Gastrocnemius medialis (tissue), 4 donors: Measurements from ENCODE around the gene ZNRF1.

ENCODE experiments used
- CTCF ChIP-seq, 5 experiments: fragments of 450-650 bp in 3 of 5; fragments of 200-600 bp in 2 of 5; sonication (generic) in 2 of 5; IDR thresholded peaks in 4 of 5; conservative IDR thresholded peaks in 1 of 5; 1 replicate in 4 of 5; 2 replicates in 1 of 5; pipeline ENCODE4 v1.5.1; 2016 to 2019; ENCODE audit warnings: antibody characterized with exemption in 5 of 5, mild to moderate bottlenecking in 3 of 5, moderate library complexity in 3 of 5
- POLR2A ChIP-seq, 2 donors: fragments of 450-650 bp; IDR thresholded peaks; one replicate each; pipeline ENCODE4 v1.6.1; 2017; ENCODE audit warnings: antibody characterized with exemption in 2 of 2, mild to moderate bottlenecking in 2 of 2, moderate library complexity in 2 of 2

- TF ChIP-seq CTCF (IDR thresholded peaks at IDR 0.05 in 4 of 5, conservative IDR thresholded peaks at IDR 0.05 in 1 of 5): peak in 1 of 5 experiments; percentile 18
- no peak for TF ChIP-seq POLR2A (IDR thresholded peaks at IDR 0.05)
Observed at GRCh38 chr16:75130150-75130771, 131.4 kb downstream of the ZNRF1 start.
